ENCODE results near the gene TTLL9.

- TF ChIP-seq, protein P1, sequence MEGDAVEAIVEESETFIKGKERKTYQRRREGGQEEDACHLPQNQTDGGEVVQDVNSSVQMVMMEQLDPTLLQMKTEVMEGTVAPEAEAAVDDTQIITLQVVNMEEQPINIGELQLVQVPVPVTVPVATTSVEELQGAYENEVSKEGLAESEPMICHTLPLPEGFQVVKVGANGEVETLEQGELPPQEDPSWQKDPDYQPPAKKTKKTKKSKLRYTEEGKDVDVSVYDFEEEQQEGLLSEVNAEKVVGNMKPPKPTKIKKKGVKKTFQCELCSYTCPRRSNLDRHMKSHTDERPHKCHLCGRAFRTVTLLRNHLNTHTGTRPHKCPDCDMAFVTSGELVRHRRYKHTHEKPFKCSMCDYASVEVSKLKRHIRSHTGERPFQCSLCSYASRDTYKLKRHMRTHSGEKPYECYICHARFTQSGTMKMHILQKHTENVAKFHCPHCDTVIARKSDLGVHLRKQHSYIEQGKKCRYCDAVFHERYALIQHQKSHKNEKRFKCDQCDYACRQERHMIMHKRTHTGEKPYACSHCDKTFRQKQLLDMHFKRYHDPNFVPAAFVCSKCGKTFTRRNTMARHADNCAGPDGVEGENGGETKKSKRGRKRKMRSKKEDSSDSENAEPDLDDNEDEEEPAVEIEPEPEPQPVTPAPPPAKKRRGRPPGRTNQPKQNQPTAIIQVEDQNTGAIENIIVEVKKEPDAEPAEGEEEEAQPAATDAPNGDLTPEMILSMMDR (IDR thresholded peaks at IDR 0.05): no peak
- no peak for TF ChIP-seq REST (IDR thresholded peaks at IDR 0.05; ENCODE audit: insufficient read depth in 1 of 2, low read depth in 2 of 2, low read length in 1 of 2)
Measured at GRCh38 chr20:31913431-31914157, 43.2 kb downstream of the TTLL9 start.

All from Panc1 (cell line).